Activated naive CD8-positive, alpha-beta T cell (primary cell): ENCODE data around the gene G6PC3.

Experiments used
- H3K27ac Mint-ChIP-seq: one replicate; pipeline ENCODE4 v1.8.0; 2021; ENCODE audit warnings: mixed read lengths
- H3K27me3 Mint-ChIP-seq: one replicate; pipeline ENCODE4 v1.8.0; 2021; ENCODE audit warnings: mixed read lengths
- H3K36me3 Mint-ChIP-seq: one replicate; pipeline ENCODE4 v1.8.0; 2021; ENCODE audit warnings: mixed read lengths
- H3K4me1 Mint-ChIP-seq: one replicate; pipeline ENCODE4 v1.8.0; 2021; ENCODE audit warnings: low read depth, mixed read lengths
- H3K4me3 Mint-ChIP-seq: one replicate; pipeline ENCODE4 v1.8.0; 2021; ENCODE audit warnings: mild to moderate bottlenecking, mixed read lengths
- H3K9me3 Mint-ChIP-seq: one replicate; pipeline ENCODE4 v1.8.0; 2021; ENCODE audit warnings: low read depth, mixed read lengths

The G6PC3 gene

DNA sequence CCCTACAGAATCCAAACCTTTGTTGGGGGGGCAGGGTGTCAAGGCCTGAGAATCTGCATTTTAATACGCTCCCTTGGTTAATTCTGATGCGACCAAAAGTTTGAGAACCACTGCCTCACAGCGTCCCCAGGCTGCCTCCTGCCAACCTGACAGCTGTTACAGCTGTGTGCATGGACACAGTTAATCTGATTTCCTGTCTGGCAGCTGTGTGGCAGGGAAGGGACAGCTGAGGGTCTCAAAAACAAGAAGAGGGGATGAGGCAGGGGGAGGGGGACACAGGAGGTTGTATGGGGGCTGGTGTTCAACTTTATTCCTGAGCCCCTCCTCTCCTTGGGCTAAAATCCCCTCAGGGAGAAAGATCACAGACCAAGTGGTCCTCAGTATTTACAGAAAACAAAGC, 35.4 kb downstream of the G6PC3 start:
- no peaks in the 10 kb centered on the region for H3K27me3 Mint-ChIP-seq
- no peaks in the 10 kb centered on the region for H3K9me3 Mint-ChIP-seq
- peaks cover 2% of the 10 kb centered on the region for H3K36me3 Mint-ChIP-seq
- peaks cover 3% of the 10 kb centered on the region for H3K4me1 Mint-ChIP-seq
- H3K27ac Mint-ChIP-seq = no peak overlapping the region
- no peak overlapping the region for H3K4me3 Mint-ChIP-seq

GRCh38 chr17:44106801-44107200, 36.3 kb downstream of the G6PC3 start:
- no peaks in the 10 kb centered on the region for H3K27me3 Mint-ChIP-seq

GRCh38 chr17:44108440-44109311, 38.1 kb downstream of the G6PC3 start:
- no peaks in the 10 kb centered on the region for H3K27me3 Mint-ChIP-seq
- H3K36me3 Mint-ChIP-seq = no peaks in the 10 kb centered on the region
- no peaks in the 10 kb centered on the region for H3K9me3 Mint-ChIP-seq
- no peak overlapping the region for H3K27ac Mint-ChIP-seq
- H3K4me1 Mint-ChIP-seq = peaks cover 20% of the 10 kb centered on the region
- H3K4me3 Mint-ChIP-seq = no peak overlapping the region

More at GRCh38 chr17:44106801-44107200, 36.3 kb downstream of the G6PC3 start:
- Mint-ChIP-seq H3K9me3 (no peaks in the 10 kb centered on the region), H3K4me1 (peaks cover 7% of the 10 kb centered on the region), H3K4me3 (no peak overlapping the region), H3K27ac (no peak overlapping the region), H3K36me3 (peaks cover 2% of the 10 kb centered on the region)

GRCh38 chr17:44109312-44109630, 38.7 kb downstream of the G6PC3 start:
- no peak overlapping the region for H3K4me3 Mint-ChIP-seq
- no peaks in the 10 kb centered on the region for H3K9me3 Mint-ChIP-seq
- no peaks in the 10 kb centered on the region for H3K36me3 Mint-ChIP-seq
- peaks cover 21% of the 10 kb centered on the region for H3K4me1 Mint-ChIP-seq
- no peaks in the 10 kb centered on the region for H3K27me3 Mint-ChIP-seq
- H3K27ac Mint-ChIP-seq = no peak overlapping the region

DNA sequence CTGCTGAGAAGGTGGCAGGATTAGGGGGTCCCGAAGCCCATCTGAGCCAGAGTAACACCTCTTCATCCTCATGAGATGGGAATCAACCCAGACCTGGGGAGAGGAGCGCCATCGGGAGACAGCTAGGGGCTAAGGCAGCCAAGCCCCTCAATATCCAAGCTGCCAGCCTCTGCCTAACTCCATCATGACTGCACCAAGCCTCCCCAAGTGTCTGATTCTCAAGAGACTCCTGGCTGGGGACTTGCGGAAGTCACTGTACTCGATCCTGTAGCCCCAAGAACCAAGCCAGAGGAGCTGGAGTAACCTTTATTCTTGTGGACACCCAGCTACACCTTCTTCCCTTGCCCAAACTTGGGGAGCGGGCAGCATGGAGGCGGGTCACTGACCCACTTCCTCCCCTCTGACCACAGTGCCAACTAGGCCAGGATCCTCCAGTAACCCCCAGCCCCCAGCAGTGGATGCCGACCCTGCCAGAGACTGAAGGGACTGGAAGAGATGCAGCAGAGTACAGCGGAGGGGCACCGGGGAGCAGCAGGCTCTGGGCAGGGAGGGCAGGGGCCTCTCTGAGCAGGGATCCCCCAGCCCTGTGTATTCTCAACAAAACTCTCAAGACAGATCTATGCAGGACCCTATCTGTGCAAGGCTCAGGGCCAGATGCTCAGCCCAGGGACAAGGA, 39.6 kb downstream of the G6PC3 start:
- no peaks in the 10 kb centered on the region for H3K36me3 Mint-ChIP-seq
- no peak overlapping the region for H3K27ac Mint-ChIP-seq
- peaks cover 22% of the 10 kb centered on the region for H3K4me1 Mint-ChIP-seq
- H3K9me3 Mint-ChIP-seq = no peaks in the 10 kb centered on the region
- no peaks in the 10 kb centered on the region for H3K27me3 Mint-ChIP-seq
- no peak overlapping the region for H3K4me3 Mint-ChIP-seq

GRCh38 chr17:44110823-44111633, 40.5 kb downstream of the G6PC3 start:
- Mint-ChIP-seq H3K4me1 (peaks cover 22% of the 10 kb centered on the region), H3K36me3 (no peaks in the 10 kb centered on the region), H3K27me3 (no peaks in the 10 kb centered on the region), H3K27ac (no peak overlapping the region), H3K9me3 (no peaks in the 10 kb centered on the region), H3K4me3 (no peak overlapping the region)

GRCh38 chr17:44111777-44112176, 41.2 kb downstream of the G6PC3 start:
- Mint-ChIP-seq H3K27ac (peak overlapping the region; percentile 1), H3K4me1 (peaks cover 22% of the 10 kb centered on the region)

GRCh38 chr17:44112284-44113280, 42.0 kb downstream of the G6PC3 start:
- H3K9me3 Mint-ChIP-seq = no peaks in the 10 kb centered on the region
- H3K4me1 Mint-ChIP-seq = peaks cover 25% of the 10 kb centered on the region
- H3K4me3 Mint-ChIP-seq = no peak overlapping the region
- no peaks in the 10 kb centered on the region for H3K36me3 Mint-ChIP-seq
- H3K27ac Mint-ChIP-seq = peak overlapping the region; percentile 1
- no peaks in the 10 kb centered on the region for H3K27me3 Mint-ChIP-seq

More at GRCh38 chr17:44111777-44112176, 41.2 kb downstream of the G6PC3 start:
- no peaks in the 10 kb centered on the region for H3K9me3 Mint-ChIP-seq
- H3K36me3 Mint-ChIP-seq = no peaks in the 10 kb centered on the region
- peak overlapping the region; percentile 35 for H3K4me3 Mint-ChIP-seq
- no peaks in the 10 kb centered on the region for H3K27me3 Mint-ChIP-seq

- Mint-ChIP-seq H3K9me3 (no peaks in the 10 kb centered on the region), H3K4me3 (no peak overlapping the region), H3K36me3 (no peaks in the 10 kb centered on the region), H3K27me3 (no peaks in the 10 kb centered on the region), H3K27ac (peak overlapping the region; percentile 23), H3K4me1 (peaks cover 27% of the 10 kb centered on the region)
These were observed 42.8 kb downstream of the G6PC3 start for GRCh38 chr17:44113382-44113781.

GRCh38 chr17:44113868-44114840, 43.6 kb downstream of the G6PC3 start:
- Mint-ChIP-seq H3K9me3 (no peaks in the 10 kb centered on the region), H3K27me3 (no peaks in the 10 kb centered on the region), H3K4me1 (peaks cover 32% of the 10 kb centered on the region), H3K4me3 (no peak overlapping the region), H3K27ac (no peak overlapping the region), H3K36me3 (no peaks in the 10 kb centered on the region)

GRCh38 chr17:44115585-44116415, 45.3 kb downstream of the G6PC3 start:
- peak overlapping the region; percentile 28 for H3K27ac Mint-ChIP-seq
- H3K27me3 Mint-ChIP-seq = no peaks in the 10 kb centered on the region
- no peaks in the 10 kb centered on the region for H3K9me3 Mint-ChIP-seq
- no peaks in the 10 kb centered on the region for H3K36me3 Mint-ChIP-seq
- peaks cover 43% of the 10 kb centered on the region for H3K4me1 Mint-ChIP-seq
- H3K4me3 Mint-ChIP-seq = no peak overlapping the region

DNA sequence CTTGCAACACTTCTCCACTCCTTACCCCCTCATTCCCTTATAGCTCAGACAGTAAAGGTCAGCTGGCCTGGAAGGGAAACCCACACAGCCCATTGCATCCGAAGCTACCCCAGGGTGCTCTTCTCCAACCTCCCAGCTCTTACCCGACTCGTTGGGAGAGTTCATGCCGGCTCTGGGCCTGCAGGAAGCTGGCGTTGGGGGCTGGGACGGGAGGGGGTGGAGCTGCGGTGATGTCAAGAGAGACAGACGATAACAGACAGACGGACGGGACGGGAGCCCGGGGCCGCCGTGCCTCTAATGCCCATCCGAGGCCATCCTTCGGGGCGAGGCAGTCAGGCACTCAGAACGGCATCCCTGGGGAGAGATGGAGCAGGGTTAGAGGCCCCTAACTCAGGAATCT, 46.8 kb downstream of the G6PC3 start:
- Mint-ChIP-seq H3K9me3 (no peaks in the 10 kb centered on the region), H3K4me3 (no peak overlapping the region), H3K4me1 (peaks cover 43% of the 10 kb centered on the region), H3K36me3 (no peaks in the 10 kb centered on the region), H3K27ac (no peak overlapping the region), H3K27me3 (no peaks in the 10 kb centered on the region)
